K562 (cell line): ENCODE measurements around the gene MLLT6. TPM values are rescaled to one million over a fixed set of nuclear protein-coding genes. Genes with fewer than 3 reads are reported as not detected.
A peak's percentile ranks its signal among the peaks of the same experiment; 100 is the strongest.

Experiments used
- CBFB ChIP-seq: sonication (generic); formaldehyde crosslinking; IDR thresholded peaks from 2 replicates; pipeline ENCODE4 v1.4.0; 2020; ENCODE audit warnings: mild to moderate bottlenecking, missing genetic modification reagents
- CTCFL ChIP-seq: IDR thresholded peaks from 2 replicates; pipeline ENCODE4 v1.6.1; 2011; ENCODE audit warnings: borderline replicate concordance, low read depth, mild to moderate bottlenecking, moderate library complexity, low read length; ENCODE audit not compliant: insufficient read depth, poor library complexity, severe bottlenecking
- CXXC5 ChIP-seq: fragments of 250-450 bp; sonication (Bioruptor Pico); IDR thresholded peaks from 2 replicates; pipeline ENCODE4 v1.8.0; 2022; ENCODE audit warnings: inconsistent platforms, mild to moderate bottlenecking, moderate library complexity
- DLX4 ChIP-seq: fragments of 250-450 bp; sonication (Bioruptor Pico); IDR thresholded peaks from 2 replicates; pipeline ENCODE4 v1.6.1; 2021; ENCODE audit warnings: mild to moderate bottlenecking
- DNMT1 ChIP-seq: fragments of 450-650 bp; IDR thresholded peaks from 2 replicates; pipeline ENCODE4 v1.6.1; 2016; ENCODE audit warnings: antibody characterized with exemption, mild to moderate bottlenecking
- HDAC6 ChIP-seq: IDR thresholded peaks from 2 replicates; pipeline ENCODE4 v1.6.1; 2012; ENCODE audit warnings: low read depth, mild to moderate bottlenecking, control low read depth, inconsistent platforms, low read length, moderate library complexity
- KDM2B ChIP-seq: fragments of 250-450 bp; sonication (Bioruptor Pico); IDR thresholded peaks from 2 replicates; pipeline ENCODE4 v1.8.0; 2021; ENCODE audit warnings: mild to moderate bottlenecking, moderate library complexity
- LEF1 ChIP-seq: fragments of 450-650 bp; IDR thresholded peaks from 2 replicates; pipeline ENCODE4 v1.6.1; 2016; ENCODE audit warnings: mild to moderate bottlenecking
- MAFK ChIP-seq: IDR thresholded peaks from 2 replicates; pipeline ENCODE4 v1.6.1; 2011; ENCODE audit warnings: low read length, improper control_type of control experiment
- MYC ChIP-seq, 2 experiments: fragments of 250-450 bp in 1 of 2; sonication (Bioruptor Pico) in 1 of 2; IDR thresholded peaks; 2 replicates each; pipeline versions ENCODE4 v1.5.1 to v1.6.1; 2012 to 2021; ENCODE audit warnings: low read depth in 2 of 2, borderline replicate concordance in 1 of 2, improper control_type of control experiment in 1 of 2, low read length in 1 of 2, mild to moderate bottlenecking in 1 of 2, moderate library complexity in 1 of 2
- NCOA4 ChIP-seq: fragments of 450-650 bp; IDR thresholded peaks from 2 replicates; pipeline ENCODE4 v1.6.1; 2018; ENCODE audit warnings: mild to moderate bottlenecking; ENCODE audit not compliant: partially characterized antibody
- NR2C2 ChIP-seq, 2 experiments: fragments of 200-800 bp in 1 of 2; sonication (Bioruptor generic) in 1 of 2; sonication (generic) in 1 of 2; formaldehyde crosslinking in 1 of 2; IDR thresholded peaks; 2 replicates each; pipeline versions ENCODE4 v1.6.1 to v1.8.0; 2016 to 2022; ENCODE audit warnings: mild to moderate bottlenecking in 1 of 2, missing compliant biosample characterization in 1 of 2, missing genetic modification characterization in 1 of 2, missing genetic modification reagents in 1 of 2
- RBFOX2 ChIP-seq: fragments of 200-400 bp; formaldehyde crosslinking; IDR thresholded peaks from 2 replicates; pipeline ENCODE4 v1.6.1; 2017; ENCODE audit warnings: low read depth, mild to moderate bottlenecking, low read length, moderate library complexity
- TEAD2 ChIP-seq: fragments of 450-650 bp; IDR thresholded peaks from 2 replicates; pipeline ENCODE4 v1.6.1; 2016; ENCODE audit warnings: missing genetic modification characterization, control low read depth, missing compliant biosample characterization
- TFAP4 ChIP-seq: sonication (generic); formaldehyde crosslinking; IDR thresholded peaks from 2 replicates; pipeline ENCODE4 v1.8.0; 2022; ENCODE audit warnings: missing genetic modification reagents, mild to moderate bottlenecking, moderate library complexity, borderline replicate concordance
- ZKSCAN8 ChIP-seq: fragments of 200-800 bp; sonication (Bioruptor generic); IDR thresholded peaks from 2 replicates; pipeline ENCODE4 v1.6.1; 2016; ENCODE audit warnings: missing genetic modification characterization, missing compliant biosample characterization
- ZNF133 ChIP-seq: fragments of 250-450 bp; sonication (Bioruptor Pico); IDR thresholded peaks from 2 replicates; pipeline ENCODE4 v1.4.0; 2020; ENCODE audit warnings: mild to moderate bottlenecking
- polyA plus RNA-seq, 8 experiments: library from polyadenylated mRNA; depleted of rRNA in 4 of 8; stranded (reverse) in 5 of 8; unstranded in 3 of 8; fragments of >200 nt; fragmentation: Nextera tagmentation in 2 of 8; fragmentation: Illumina TruSeq in 1 of 8; extraction: Ambion mirVana in 2 of 8; extraction: Trizol in 1 of 8; gene quantifications; 2 replicates each; pipeline versions ENCODE4 v1.2.1 to v1.2.3, GENCODE V29; 2011 to 2014; ENCODE audit warnings: inconsistent platforms in 1 of 8, missing spikeins in 1 of 8
- total RNA-seq, 7 experiments: library from RNA; depleted of rRNA in 6 of 7; stranded (reverse); fragments of >200 nt in 6 of 7; fragmentation: Illumina TruSeq in 2 of 7; extraction: Trizol in 2 of 7; gene quantifications; 2 replicates each; pipeline versions ENCODE4 v1.2.1 to v1.2.3, GENCODE V29; 2011 to 2021; ENCODE audit warnings: low replicate concordance in 1 of 7
- TF ChIP-seq, protein P1 (sequence below): fragments of 450-650 bp; IDR thresholded peaks from 2 replicates; pipeline ENCODE4 v1.6.1; 2016; ENCODE audit warnings: borderline replicate concordance
- TF ChIP-seq, protein P2 (sequence below): fragments of 450-650 bp; formaldehyde crosslinking; IDR thresholded peaks from 2 replicates; pipeline ENCODE4 v1.4.0; 2022; ENCODE audit warnings: missing genetic modification characterization

The MLLT6 gene
- total and polyA plus RNA-seq, 9 of the 15 experiments (the other 6 are each of a cell fraction or from before 2014, with no cell fraction given): 3.1 to 71.7 (median 30.0) TPM

- TF ChIP-seq CTCFL (peak; percentile 63), CBFB (CRISPR knock-in tag) (no peak), NR2C2 (CRISPR knock-in tag; IDR thresholded peaks at IDR 0.05) (no peak), NR2C2 (tag; IDR thresholded peaks at IDR 0.05) (no peak), ZKSCAN8 (CRISPR knock-in tag) (no peak), TEAD2 (tag) (no peak), MYC (IDR thresholded peaks at IDR 0.05; ENCODE audit: low read depth, low read length) (peak; percentile 36; the same call in 1 of the 2 replicates), MYC (CRISPR knock-in tag; IDR thresholded peaks at IDR 0.05; ENCODE audit: borderline replicate concordance, low read depth) (no peak), KDM2B (CRISPR knock-in tag) (peak; percentile 56; the same call in 1 of the 2 replicates), MAFK (no peak), TFAP4 (CRISPR knock-in tag) (no peak; the same call in 1 of the 2 replicates), DLX4 (no peak), RBFOX2 (peak; percentile 62; the same call in 1 of the 2 replicates), HDAC6 (no peak), CXXC5 (CRISPR knock-in tag) (peak; percentile 53; the same call in 1 of the 2 replicates), DNMT1 (no peak), NCOA4 (no peak), LEF1 (no peak), ZNF133 (no peak)
- TF ChIP-seq, protein P1, sequence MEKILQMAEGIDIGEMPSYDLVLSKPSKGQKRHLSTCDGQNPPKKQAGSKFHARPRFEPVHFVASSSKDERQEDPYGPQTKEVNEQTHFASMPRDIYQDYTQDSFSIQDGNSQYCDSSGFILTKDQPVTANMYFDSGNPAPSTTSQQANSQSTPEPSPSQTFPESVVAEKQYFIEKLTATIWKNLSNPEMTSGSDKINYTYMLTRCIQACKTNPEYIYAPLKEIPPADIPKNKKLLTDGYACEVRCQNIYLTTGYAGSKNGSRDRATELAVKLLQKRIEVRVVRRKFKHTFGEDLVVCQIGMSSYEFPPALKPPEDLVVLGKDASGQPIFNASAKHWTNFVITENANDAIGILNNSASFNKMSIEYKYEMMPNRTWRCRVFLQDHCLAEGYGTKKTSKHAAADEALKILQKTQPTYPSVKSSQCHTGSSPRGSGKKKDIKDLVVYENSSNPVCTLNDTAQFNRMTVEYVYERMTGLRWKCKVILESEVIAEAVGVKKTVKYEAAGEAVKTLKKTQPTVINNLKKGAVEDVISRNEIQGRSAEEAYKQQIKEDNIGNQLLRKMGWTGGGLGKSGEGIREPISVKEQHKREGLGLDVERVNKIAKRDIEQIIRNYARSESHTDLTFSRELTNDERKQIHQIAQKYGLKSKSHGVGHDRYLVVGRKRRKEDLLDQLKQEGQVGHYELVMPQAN: peak; percentile 41; the same call in 1 of the 2 replicates
- TF ChIP-seq, protein P2, sequence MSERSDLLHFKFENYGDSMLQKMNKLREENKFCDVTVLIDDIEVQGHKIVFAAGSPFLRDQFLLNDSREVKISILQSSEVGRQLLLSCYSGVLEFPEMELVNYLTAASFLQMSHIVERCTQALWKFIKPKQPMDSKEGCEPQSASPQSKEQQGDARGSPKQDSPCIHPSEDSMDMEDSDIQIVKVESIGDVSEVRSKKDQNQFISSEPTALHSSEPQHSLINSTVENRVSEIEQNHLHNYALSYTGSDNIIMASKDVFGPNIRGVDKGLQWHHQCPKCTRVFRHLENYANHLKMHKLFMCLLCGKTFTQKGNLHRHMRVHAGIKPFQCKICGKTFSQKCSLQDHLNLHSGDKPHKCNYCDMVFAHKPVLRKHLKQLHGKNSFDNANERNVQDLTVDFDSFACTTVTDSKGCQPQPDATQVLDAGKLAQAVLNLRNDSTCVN (CRISPR knock-in tag): no peak
Observed at GRCh38 chr17:38747463-38748148, 42.5 kb downstream of the MLLT6 start (continued).
